SK-N-SH (cell line): ENCODE results near the gene DYNLL1. TPM values are rescaled to one million over a fixed set of nuclear protein-coding genes. Genes with fewer than 3 reads are reported as not detected.
A peak's percentile ranks its signal among the peaks of the same experiment; 100 is the strongest.

Experiments used
- CTCF ChIA-PET: fragments of 300-600, 350-600 bp; formaldehyde crosslinking; extraction: SDS; loops from one replicate; lab custom pipeline; 2021; lab: Yijun Ruan, JAX
- POLR2A ChIA-PET: fragments of 350-600 bp; sonication (Branson Sonifier 250); formaldehyde crosslinking; extraction: SDS; loops from one replicate; lab custom pipeline; 2020; ENCODE audit warnings: antibody characterized with exemption, inconsistent platforms; lab: Yijun Ruan, JAX
- DNase-seq: peaks from one replicate; pipeline ENCODE4 v3.0.0; 2012
- H2AFZ ChIP-seq: fragments of 200-600 bp; sonication (generic); 2 replicates; pipeline ENCODE4 v1.8.1; 2016; ENCODE audit warnings: antibody characterized with exemption, mild to moderate bottlenecking, low read depth
- H3F3A ChIP-seq: fragments of 200-600 bp; sonication (generic); replicated peaks from 2 replicates; pipeline ENCODE3; 2016; ENCODE audit warnings: antibody characterized with exemption, mild to moderate bottlenecking; ENCODE audit not compliant: insufficient read depth
- H3K27ac ChIP-seq, 2 experiments: fragments of 200-500 bp in 1 of 2; fragments of 200-600 bp in 1 of 2; sonication (Bioruptor generic) in 1 of 2; sonication (generic), shearing (Covaris generic) in 1 of 2; 2 replicates each; pipeline versions ENCODE4 v1.5.1 to v1.6.1; 2014 to 2016; ENCODE audit warnings: low read depth in 2 of 2, inconsistent platforms in 1 of 2, low read length in 1 of 2, mild to moderate bottlenecking in 1 of 2, mixed read lengths in 1 of 2
- H3K27me3 ChIP-seq: fragments of 200-600 bp; sonication (generic), shearing (Covaris generic); 2 replicates; pipeline ENCODE4 v1.6.1; 2016; ENCODE audit warnings: mixed run types; ENCODE audit not compliant: insufficient read depth
- H3K36me3 ChIP-seq, 2 experiments: fragments of 200-500 bp in 1 of 2; fragments of 200-600 bp in 1 of 2; sonication (Bioruptor generic) in 1 of 2; sonication (generic) in 1 of 2; replicated peaks in 1 of 2; 2 replicates each; pipeline versions ENCODE3 to v1.5.1; 2014 to 2016; ENCODE audit warnings: low read length in 1 of 2, mild to moderate bottlenecking in 1 of 2; ENCODE audit not compliant: insufficient read depth in 2 of 2, control insufficient read depth in 1 of 2
- H3K4me1 ChIP-seq, 2 experiments: fragments of 200-500 bp in 1 of 2; fragments of 200-600 bp in 1 of 2; sonication (Bioruptor generic) in 1 of 2; sonication (generic), shearing (Covaris generic) in 1 of 2; 2 replicates each; pipeline versions ENCODE4 v1.5.1 to v1.6.1; 2014 to 2016; ENCODE audit warnings: low read depth in 1 of 2, low read length in 1 of 2, mixed run types in 1 of 2; ENCODE audit not compliant: insufficient read depth in 2 of 2, control insufficient read depth in 1 of 2
- H3K4me2 ChIP-seq: fragments of 200-600 bp; sonication (generic), shearing (Covaris generic); 2 replicates; pipeline ENCODE4 v1.6.1; 2017; ENCODE audit warnings: mixed run types
- H3K4me3 ChIP-seq, 2 experiments: fragments of 200-500 bp in 1 of 2; fragments of 200-600 bp in 1 of 2; sonication (Bioruptor generic) in 1 of 2; sonication (generic), shearing (Covaris generic) in 1 of 2; 2 replicates each; pipeline versions ENCODE4 v1.5.1 to v1.8.1; 2014 to 2016; ENCODE audit warnings: low read depth in 2 of 2, inconsistent platforms in 1 of 2, low read length in 1 of 2, mild to moderate bottlenecking in 1 of 2, mixed read lengths in 1 of 2, moderate library complexity in 1 of 2
- H3K79me2 ChIP-seq: fragments of 200-600 bp; sonication (generic); 2 replicates; pipeline ENCODE4 v1.8.1; 2017; ENCODE audit warnings: mild to moderate bottlenecking; ENCODE audit not compliant: insufficient read depth
- H3K9ac ChIP-seq: fragments of 200-600 bp; sonication (generic); 2 replicates; pipeline ENCODE4 v1.6.1; 2017; ENCODE audit warnings: mixed run types
- H3K9me2 ChIP-seq: fragments of 200-600 bp; sonication (generic); 2 replicates; pipeline ENCODE4 v1.6.1; 2017; ENCODE audit warnings: mixed run types
- H3K9me3 ChIP-seq: fragments of 200-600 bp; sonication (generic); 2 replicates; pipeline ENCODE4 v1.6.1; 2017; ENCODE audit warnings: mixed run types, mild to moderate bottlenecking, moderate library complexity
- H4K20me1 ChIP-seq: fragments of 200-600 bp; sonication (generic); 2 replicates; pipeline ENCODE4 v1.6.1; 2017; ENCODE audit warnings: mild to moderate bottlenecking, mixed run types; ENCODE audit not compliant: insufficient read depth
- CHD2 ChIP-seq: fragments of 150-350 bp; IDR thresholded peaks from 2 replicates; pipeline ENCODE4 v1.6.1; 2018; ENCODE audit warnings: low read length; ENCODE audit not compliant: partially characterized antibody
- ELF1 ChIP-seq: IDR thresholded peaks from 2 replicates; pipeline ENCODE4 v1.4.0; 2012
- EP300 ChIP-seq, 2 experiments: IDR thresholded peaks; 2 replicates each; pipeline versions ENCODE4 v1.4.0 to v1.6.1; 2012; ENCODE audit warnings: borderline replicate concordance in 1 of 2, low read depth in 1 of 2, low read length in 1 of 2
- FOSL2 ChIP-seq: IDR thresholded peaks from 2 replicates; pipeline ENCODE4 v1.4.0; 2012; ENCODE audit warnings: low read depth, mild to moderate bottlenecking, moderate library complexity, borderline replicate concordance
- FOXJ3 ChIP-seq: sonication (generic); formaldehyde crosslinking; IDR thresholded peaks from 2 replicates; pipeline ENCODE4 v1.5.1; 2020; ENCODE audit warnings: mild to moderate bottlenecking, missing genetic modification reagents
- GABPA ChIP-seq: IDR thresholded peaks from 2 replicates; pipeline ENCODE4 v1.4.0; 2012; ENCODE audit warnings: low read depth, mild to moderate bottlenecking
- IRF3 ChIP-seq: fragments of 150-350 bp; IDR thresholded peaks from 2 replicates; pipeline ENCODE4 v1.6.1; 2016; ENCODE audit warnings: mild to moderate bottlenecking, low read depth, low read length
- JUND ChIP-seq: IDR thresholded peaks from 2 replicates; pipeline ENCODE4 v1.4.0; 2012
- MEF2A ChIP-seq: IDR thresholded peaks from 2 replicates; pipeline ENCODE4 v1.4.0; 2012; ENCODE audit warnings: low read depth, borderline replicate concordance
- NFIC ChIP-seq: IDR thresholded peaks from 2 replicates; pipeline ENCODE4 v1.4.0; 2012; ENCODE audit warnings: borderline replicate concordance
- NRF1 ChIP-seq: IDR thresholded peaks from 2 replicates; pipeline ENCODE4 v1.6.1; 2012; ENCODE audit warnings: low read depth, mild to moderate bottlenecking, low read length
- POLR2AphosphoS5 ChIP-seq: IDR thresholded peaks from 2 replicates; pipeline ENCODE4 v1.6.1; 2012; ENCODE audit warnings: low read depth, low read length
- RAD21 ChIP-seq: IDR thresholded peaks from 2 replicates; pipeline ENCODE4 v1.6.1; 2012; ENCODE audit warnings: mild to moderate bottlenecking, low read length
- RCOR1 ChIP-seq: fragments of 150-350 bp; IDR thresholded peaks from 2 replicates; pipeline ENCODE4 v1.6.1; 2017; ENCODE audit warnings: antibody characterized with exemption, low read length
- RFX5 ChIP-seq: IDR thresholded peaks from 2 replicates; pipeline ENCODE4 v1.6.1; 2012; ENCODE audit warnings: mild to moderate bottlenecking, improper control_type of control experiment, low read length
- RXRA ChIP-seq: IDR thresholded peaks from 2 replicates; pipeline ENCODE4 v1.4.0; 2012; ENCODE audit warnings: low read depth, mild to moderate bottlenecking, borderline replicate concordance
- SIN3A ChIP-seq: IDR thresholded peaks from 2 replicates; pipeline ENCODE4 v1.6.1; 2012; ENCODE audit warnings: low read depth, mild to moderate bottlenecking, low read length, moderate library complexity, borderline replicate concordance
- SMC3 ChIP-seq: IDR thresholded peaks from 2 replicates; pipeline ENCODE4 v1.6.1; 2012; ENCODE audit warnings: low read depth, low read length, improper control_type of control experiment
- TAF1 ChIP-seq: IDR thresholded peaks from 2 replicates; pipeline ENCODE4 v1.6.1; 2012; ENCODE audit warnings: low read depth, mild to moderate bottlenecking, low read length, moderate library complexity, borderline replicate concordance
- TCF12 ChIP-seq: IDR thresholded peaks from 2 replicates; pipeline ENCODE4 v1.4.0; 2012
- USF2 ChIP-seq: fragments of 150-350 bp; IDR thresholded peaks from 2 replicates; pipeline ENCODE4 v1.6.1; 2017; ENCODE audit warnings: antibody characterized with exemption, low read length, low read depth, borderline replicate concordance
- YY1 ChIP-seq: IDR thresholded peaks from 2 replicates; pipeline ENCODE4 v1.4.0; 2012; ENCODE audit warnings: low read depth, mild to moderate bottlenecking
- WGBS: methylation state at CpG from one replicate; pipeline ENCODE4 v1.1.6; 2017; ENCODE audit warnings: low lambda C conversion rate; 5-methylcytosine and 5-hydroxymethylcytosine counted together
- polyA plus RNA-seq, 3 experiments: library from polyadenylated mRNA; depleted of rRNA; stranded (reverse); fragments of >200 nt; gene quantifications; 2 replicates each; pipeline ENCODE4 v1.2.3, GENCODE V29; 2012
- TF ChIP-seq, protein P1 (sequence below): fragments of 200-600 bp; sonication (generic); IDR thresholded peaks from 2 replicates; pipeline ENCODE4 v1.6.1; 2017; ENCODE audit warnings: antibody characterized with exemption, mild to moderate bottlenecking, moderate library complexity
- TF ChIP-seq, protein P2 (sequence below): IDR thresholded peaks from 2 replicates; pipeline ENCODE4 v1.4.0; 2012; ENCODE audit warnings: low read depth, borderline replicate concordance
- TF ChIP-seq, protein P3 (sequence below): IDR thresholded peaks from 2 replicates; pipeline ENCODE4 v1.4.0; 2012; ENCODE audit warnings: low read depth

DYNLL1 gene
- polyA plus RNA-seq, 1 of the 3 experiments (the other 2 are of a cell fraction): 607 TPM

DNA sequence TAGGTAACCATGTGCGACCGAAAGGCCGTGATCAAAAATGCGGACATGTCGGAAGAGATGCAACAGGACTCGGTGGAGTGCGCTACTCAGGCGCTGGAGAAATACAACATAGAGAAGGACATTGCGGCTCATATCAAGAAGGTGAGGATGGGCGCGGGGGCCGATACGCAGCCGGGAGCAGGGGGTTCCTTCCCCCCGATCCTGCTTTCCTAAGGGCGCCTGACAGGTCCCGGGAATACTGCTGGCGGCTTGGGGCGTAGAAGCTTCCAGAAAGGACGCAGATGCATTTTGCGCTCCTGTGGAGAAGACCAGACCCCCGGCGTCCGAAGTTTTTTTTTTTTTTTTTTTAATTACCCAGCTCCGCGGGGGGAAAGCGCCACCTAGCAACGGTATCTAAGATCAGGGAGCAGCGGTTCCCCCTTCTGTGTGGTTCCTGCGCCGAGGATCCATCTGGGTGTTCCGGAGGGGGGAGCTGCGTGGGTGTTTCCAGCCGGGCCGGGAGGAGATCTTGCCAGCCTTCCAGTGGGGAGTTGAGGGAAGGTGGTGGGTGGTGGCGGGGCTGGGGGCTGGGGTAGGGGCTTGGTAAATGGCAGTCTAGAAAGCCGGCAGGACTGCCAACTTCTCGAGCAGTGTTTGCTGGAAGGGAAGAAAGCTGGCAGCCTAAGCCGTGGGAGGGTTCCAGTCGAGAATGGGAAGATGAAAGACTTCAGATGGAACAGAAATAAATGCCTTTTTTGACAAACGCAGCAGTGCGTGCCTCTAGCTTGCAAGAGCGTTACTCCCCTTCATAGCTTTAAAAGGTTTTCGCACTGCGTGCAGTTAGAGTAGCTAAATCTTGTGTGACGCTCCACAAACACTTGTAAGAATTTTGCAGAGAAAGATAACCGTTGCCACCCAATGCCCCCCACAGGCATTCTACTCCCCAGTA, 764 bp downstream of the DYNLL1 start:
- Histone ChIP-seq H4K20me1 (peaks cover 25% of the 10 kb centered on the region), H3K79me2 (peaks cover 50% of the 10 kb centered on the region), H3K9me2 (no peaks in the 10 kb centered on the region), H3K27ac (peak overlapping the region; percentile 63 to 88; a peak in 3 of 4 replicates), H3K36me3 (peaks cover 23 to 29% of the 10 kb centered on the region in 2 experiments), H2AFZ (peak overlapping the region; percentile 59; the same call in 1 of the 2 replicates), H3K27me3 (no peaks in the 10 kb centered on the region), H3K4me3 (peak overlapping the region; percentile 83 to 89), H3K4me1 (peaks cover 0 to 11% of the 10 kb centered on the region in 2 experiments; a peak in 2 of 4 replicates), H3K9me3 (no peaks in the 10 kb centered on the region), H3K9ac (peak overlapping the region; percentile 81), H3K4me2 (peak overlapping the region; percentile 81), H3F3A (peaks cover 25% of the 10 kb centered on the region)
- ChIA-PET POLR2A (interaction anchor here (0.7 to 2.8 kb wide), 13 partner anchors 9 to 84 kb away, joined by 3 to 12 read pairs (median 4); partner anchors contain the start of genes COX6A1, POP5 and SRSF9), CTCF (interaction anchor here (0.6 to 3.5 kb wide), 9 partner anchors 11 to 147 kb away, joined by 3 to 18 read pairs (median 4); partner anchors contain the start of gene SRSF9)
- peak; percentile 81 for DNase-seq
- WGBS: under 1% methylated on average over 40 of the region's 47 CpGs
- TF ChIP-seq RFX5 (no peak), SMC3 (peak; percentile 12; the same call in 1 of the 2 replicates), POLR2AphosphoS5 (no peak), RXRA (no peak), TCF12 (no peak), USF2 (no peak), FOXJ3 (no peak), FOSL2 (no peak), NRF1 (no peak), CHD2 (no peak), SIN3A (peak; percentile 60; the same call in 1 of the 2 replicates), RCOR1 (no peak), EP300 (IDR thresholded peaks at IDR 0.05; ENCODE audit: borderline replicate concordance in 1 of 2, low read depth in 1 of 2, low read length in 1 of 2) (0 out of 4 replicates have a peak, but pooled peaks of 1 of the 2 experiments have one; percentile 15), MEF2A (no peak), JUND (no peak), RAD21 (peak; percentile 45), NFIC (no peak), YY1 (no peak), TAF1 (peak; percentile 6; the same call in 1 of the 2 replicates), GABPA (no peak), IRF3 (no peak), ELF1 (no peak)
- TF ChIP-seq, protein P1, sequence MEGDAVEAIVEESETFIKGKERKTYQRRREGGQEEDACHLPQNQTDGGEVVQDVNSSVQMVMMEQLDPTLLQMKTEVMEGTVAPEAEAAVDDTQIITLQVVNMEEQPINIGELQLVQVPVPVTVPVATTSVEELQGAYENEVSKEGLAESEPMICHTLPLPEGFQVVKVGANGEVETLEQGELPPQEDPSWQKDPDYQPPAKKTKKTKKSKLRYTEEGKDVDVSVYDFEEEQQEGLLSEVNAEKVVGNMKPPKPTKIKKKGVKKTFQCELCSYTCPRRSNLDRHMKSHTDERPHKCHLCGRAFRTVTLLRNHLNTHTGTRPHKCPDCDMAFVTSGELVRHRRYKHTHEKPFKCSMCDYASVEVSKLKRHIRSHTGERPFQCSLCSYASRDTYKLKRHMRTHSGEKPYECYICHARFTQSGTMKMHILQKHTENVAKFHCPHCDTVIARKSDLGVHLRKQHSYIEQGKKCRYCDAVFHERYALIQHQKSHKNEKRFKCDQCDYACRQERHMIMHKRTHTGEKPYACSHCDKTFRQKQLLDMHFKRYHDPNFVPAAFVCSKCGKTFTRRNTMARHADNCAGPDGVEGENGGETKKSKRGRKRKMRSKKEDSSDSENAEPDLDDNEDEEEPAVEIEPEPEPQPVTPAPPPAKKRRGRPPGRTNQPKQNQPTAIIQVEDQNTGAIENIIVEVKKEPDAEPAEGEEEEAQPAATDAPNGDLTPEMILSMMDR: peak; percentile 27; the same call in 1 of the 2 replicates
- TF ChIP-seq, protein P2, sequence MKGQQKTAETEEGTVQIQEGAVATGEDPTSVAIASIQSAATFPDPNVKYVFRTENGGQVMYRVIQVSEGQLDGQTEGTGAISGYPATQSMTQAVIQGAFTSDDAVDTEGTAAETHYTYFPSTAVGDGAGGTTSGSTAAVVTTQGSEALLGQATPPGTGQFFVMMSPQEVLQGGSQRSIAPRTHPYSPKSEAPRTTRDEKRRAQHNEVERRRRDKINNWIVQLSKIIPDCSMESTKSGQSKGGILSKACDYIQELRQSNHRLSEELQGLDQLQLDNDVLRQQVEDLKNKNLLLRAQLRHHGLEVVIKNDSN: no peak
- TF ChIP-seq, protein P3, sequence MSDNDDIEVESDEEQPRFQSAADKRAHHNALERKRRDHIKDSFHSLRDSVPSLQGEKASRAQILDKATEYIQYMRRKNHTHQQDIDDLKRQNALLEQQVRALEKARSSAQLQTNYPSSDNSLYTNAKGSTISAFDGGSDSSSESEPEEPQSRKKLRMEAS: no peak
